Measurements from ENCODE around the gene ACOXL. TPM values are rescaled to one million over a fixed set of nuclear protein-coding genes. Genes with fewer than 3 reads are reported as not detected.

Gene ACOXL
- total and polyA plus RNA-seq, 10 of the 15 experiments (the other 5 are each of a cell fraction or from before 2014, with no cell fraction given): 0.05 to 1.3 (median 0.71) TPM

DNA sequence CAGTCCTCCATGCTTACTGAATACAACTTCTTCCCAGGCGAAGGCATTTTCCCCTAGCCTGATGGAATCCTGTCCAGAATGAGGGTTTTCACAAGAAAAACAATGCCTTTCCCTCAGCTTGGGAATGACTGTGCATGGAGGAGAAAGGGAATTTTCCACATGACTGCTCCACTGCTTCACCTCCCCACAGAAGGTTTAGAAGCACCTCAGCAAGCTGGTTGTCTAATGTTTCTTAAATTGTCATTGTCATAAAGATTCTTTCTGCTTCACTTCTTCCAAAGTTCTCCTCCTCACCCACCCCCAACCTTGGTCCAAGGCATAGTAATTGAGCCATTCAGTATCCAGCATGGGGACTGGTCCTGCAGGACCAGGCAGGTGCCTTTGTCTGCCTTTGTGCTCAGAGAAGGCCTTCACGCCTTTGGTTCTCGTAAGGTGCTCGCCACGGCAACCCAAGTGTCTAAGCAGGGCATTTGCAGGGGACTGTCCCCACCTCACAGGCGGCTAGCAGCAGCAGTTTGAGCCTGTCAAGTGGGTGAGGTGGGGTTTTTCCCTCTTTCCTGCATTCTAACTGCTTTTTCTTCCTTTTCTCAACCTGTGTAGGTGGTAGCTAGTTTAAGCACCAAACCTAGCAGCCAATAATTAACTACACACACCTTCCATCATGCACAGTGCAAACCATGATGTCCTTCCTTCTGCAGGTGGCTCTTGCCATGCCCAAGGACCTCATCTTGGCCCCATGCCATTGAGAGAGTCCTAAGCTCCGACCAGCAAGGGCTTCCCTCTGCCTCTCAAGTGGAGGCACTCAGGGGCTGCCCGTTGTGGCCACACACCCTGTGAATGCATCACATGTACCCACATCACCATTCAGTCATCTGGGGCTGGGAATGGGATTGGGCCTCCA lies 322.7 kb downstream of the ACOXL start (continued):
- no peak for TF ChIP-seq SUZ12 (IDR thresholded peaks at IDR 0.05; ENCODE audit: unreplicated experiment)
- TF ChIP-seq MTA3 (IDR thresholded peaks at IDR 0.05; ENCODE audit: borderline replicate concordance, low read length): peak; percentile 35; the same call in 1 of the 2 replicates
- peak; percentile 81 for TF ChIP-seq TCF12 (IDR thresholded peaks at IDR 0.05; ENCODE audit: low read depth, low read length)
- TF ChIP-seq, protein P1, sequence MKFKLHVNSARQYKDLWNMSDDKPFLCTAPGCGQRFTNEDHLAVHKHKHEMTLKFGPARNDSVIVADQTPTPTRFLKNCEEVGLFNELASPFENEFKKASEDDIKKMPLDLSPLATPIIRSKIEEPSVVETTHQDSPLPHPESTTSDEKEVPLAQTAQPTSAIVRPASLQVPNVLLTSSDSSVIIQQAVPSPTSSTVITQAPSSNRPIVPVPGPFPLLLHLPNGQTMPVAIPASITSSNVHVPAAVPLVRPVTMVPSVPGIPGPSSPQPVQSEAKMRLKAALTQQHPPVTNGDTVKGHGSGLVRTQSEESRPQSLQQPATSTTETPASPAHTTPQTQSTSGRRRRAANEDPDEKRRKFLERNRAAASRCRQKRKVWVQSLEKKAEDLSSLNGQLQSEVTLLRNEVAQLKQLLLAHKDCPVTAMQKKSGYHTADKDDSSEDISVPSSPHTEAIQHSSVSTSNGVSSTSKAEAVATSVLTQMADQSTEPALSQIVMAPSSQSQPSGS (IDR thresholded peaks at IDR 0.05; ENCODE audit: low read length): peak; percentile 71; the same call in 1 of the 2 replicates
- no peak for TF ChIP-seq KDM1A (IDR thresholded peaks at IDR 0.05; ENCODE audit: borderline replicate concordance)
- TF ChIP-seq TARDBP (IDR thresholded peaks at IDR 0.05; ENCODE audit: borderline replicate concordance): no peak
- peak; percentile 96 for TF ChIP-seq MEF2B (IDR thresholded peaks at IDR 0.05; ENCODE audit: partially characterized antibody, poor library complexity, severe bottlenecking)
- TF ChIP-seq ZNF622 (IDR thresholded peaks at IDR 0.05): no peak
- TF ChIP-seq NFIC (IDR thresholded peaks at IDR 0.05; ENCODE audit: low read depth, low read length): peak; percentile 65; the same call in 1 of the 2 replicates
- peak; percentile 76 for TF ChIP-seq RUNX3 (IDR thresholded peaks at IDR 0.05; ENCODE audit: low read length)
- no peak for TF ChIP-seq ESRRA (IDR thresholded peaks at IDR 0.05; ENCODE audit: low read length)
- TF ChIP-seq, protein P2, sequence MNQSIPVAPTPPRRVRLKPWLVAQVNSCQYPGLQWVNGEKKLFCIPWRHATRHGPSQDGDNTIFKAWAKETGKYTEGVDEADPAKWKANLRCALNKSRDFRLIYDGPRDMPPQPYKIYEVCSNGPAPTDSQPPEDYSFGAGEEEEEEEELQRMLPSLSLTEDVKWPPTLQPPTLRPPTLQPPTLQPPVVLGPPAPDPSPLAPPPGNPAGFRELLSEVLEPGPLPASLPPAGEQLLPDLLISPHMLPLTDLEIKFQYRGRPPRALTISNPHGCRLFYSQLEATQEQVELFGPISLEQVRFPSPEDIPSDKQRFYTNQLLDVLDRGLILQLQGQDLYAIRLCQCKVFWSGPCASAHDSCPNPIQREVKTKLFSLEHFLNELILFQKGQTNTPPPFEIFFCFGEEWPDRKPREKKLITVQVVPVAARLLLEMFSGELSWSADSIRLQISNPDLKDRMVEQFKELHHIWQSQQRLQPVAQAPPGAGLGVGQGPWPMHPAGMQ (IDR thresholded peaks at IDR 0.05; ENCODE audit: borderline replicate concordance): no peak
- TF ChIP-seq EGR1 (IDR thresholded peaks at IDR 0.05; ENCODE audit: borderline replicate concordance in 1 of 2, low read depth in 2 of 2, low read length in 2 of 2): peak in 1 of 2 experiments; percentile 23; a peak in 1 of 3 replicates
- TF ChIP-seq BCL11A (IDR thresholded peaks at IDR 0.05; ENCODE audit: low read depth, low read length): peak; percentile 63
- no peak for TF ChIP-seq NRF1 (conservative IDR thresholded peaks at IDR 0.05; ENCODE audit: low read depth, low read length)
- TF ChIP-seq IKZF1 (conservative IDR thresholded peaks at IDR 0.05): peak; percentile 93
- 0 out of 2 replicates have a peak, but pooled peaks have one; percentile 57 for TF ChIP-seq ZNF217 (IDR thresholded peaks at IDR 0.05)

Data from GM12878 (cell line).